PC-9 (cell line): Measurements from ENCODE around the gene TMEM219.

Source experiments
- CTCF ChIP-seq: fragments of 200-600 bp; sonication (generic); conservative IDR thresholded peaks from 2 replicates; pipeline ENCODE4 v1.6.1; 2017; ENCODE audit warnings: mixed run types, antibody characterized with exemption, mild to moderate bottlenecking, moderate library complexity
- EZH2 ChIP-seq: fragments of 200-600 bp; sonication (generic); IDR thresholded peaks from 2 replicates; pipeline ENCODE4 v1.8.0; 2017; ENCODE audit warnings: antibody characterized with exemption, low read depth

GRCh38 chr16:29922326-29922725 is 39.6 kb upstream of the TMEM219 start:
- no peak for TF ChIP-seq CTCF
- TF ChIP-seq EZH2 = no peak
